GM13977 (cell line): ENCODE results near the gene PAQR4.

Experiments used
- DNase-seq: peaks from one replicate; pipeline ENCODE4 v3.0.0; 2012; ENCODE audit warnings: low spot score
- CTCF ChIP-seq: IDR thresholded peaks from 2 replicates; pipeline ENCODE4 v1.5.1; 2012; ENCODE audit warnings: mild to moderate bottlenecking, control low read depth; ENCODE audit not compliant: insufficient read depth; ENCODE audit errors: extremely low read depth, missing control alignments
- in situ Hi-C: fragments of 300-500 bp; cut with MboI; formaldehyde crosslinking; loops from one replicate; pipeline ENCODE4 v1.12.0; 2022; ENCODE audit warnings: low sequenced_read_pairs, low pct_unique_long_range_greater_than_20kb, mixed read lengths, inconsistent platforms; ENCODE audit not compliant: unreplicated experiment

PAQR4 gene

GRCh38 chr16:2986623-2987188 is 17.6 kb downstream of the PAQR4 start:
- in situ Hi-C loops, result no loop called here
- no peak for TF ChIP-seq CTCF
- no peak for DNase-seq

GRCh38 chr16:2987286-2987685 is 18.1 kb downstream of the PAQR4 start:
- no peak for DNase-seq
- TF ChIP-seq CTCF, result no peak
- in situ Hi-C loops, result no loop called here

- no peak for TF ChIP-seq CTCF
- DNase-seq, result no peak
- in situ Hi-C loops, result no loop called here
Measured at GRCh38 chr16:2987833-2988232, 18.7 kb downstream of the PAQR4 start.

GRCh38 chr16:2988590-2989099 is 19.5 kb downstream of the PAQR4 start:
- TF ChIP-seq CTCF, result no peak
- in situ Hi-C loops, result no loop called here
- no peak for DNase-seq

- no peak for TF ChIP-seq CTCF
- DNase-seq, result no peak
- in situ Hi-C loops, result no loop called here
Measured at GRCh38 chr16:2990891-2991290, 21.7 kb downstream of the PAQR4 start.

GRCh38 chr16:2991566-2992261 is 22.6 kb downstream of the PAQR4 start:
- in situ Hi-C loops, result no loop called here
- DNase-seq, result no peak
- TF ChIP-seq CTCF, result no peak
